GM21423 (cell line): ENCODE results near the gene SEC23A.

Source experiments
- ATAC-seq: cut with Tn5 transposase; IDR thresholded peaks from one replicate; pipeline ENCODE4 v1.9.1; 2021; ENCODE audit warnings: mild to moderate bottlenecking, moderate library complexity; ENCODE audit not compliant: unreplicated experiment

The SEC23A gene

GRCh38 chr14:38994731-38995130, 108.3 kb downstream of the SEC23A start:
- no peak for ATAC-seq

- no peak for ATAC-seq
Measured at GRCh38 chr14:38993981-38994380, 109.1 kb downstream of the SEC23A start.

GRCh38 chr14:38992067-38992844, 110.8 kb downstream of the SEC23A start:
- ATAC-seq: no peak

GRCh38 chr14:38991299-38991698, 111.7 kb downstream of the SEC23A start:
- no peak for ATAC-seq

GRCh38 chr14:38989922-38990546, 113.0 kb downstream of the SEC23A start:
- ATAC-seq: peak; percentile 95

- no peak for ATAC-seq
Measured at GRCh38 chr14:38987781-38988180, 115.3 kb downstream of the SEC23A start.

DNA sequence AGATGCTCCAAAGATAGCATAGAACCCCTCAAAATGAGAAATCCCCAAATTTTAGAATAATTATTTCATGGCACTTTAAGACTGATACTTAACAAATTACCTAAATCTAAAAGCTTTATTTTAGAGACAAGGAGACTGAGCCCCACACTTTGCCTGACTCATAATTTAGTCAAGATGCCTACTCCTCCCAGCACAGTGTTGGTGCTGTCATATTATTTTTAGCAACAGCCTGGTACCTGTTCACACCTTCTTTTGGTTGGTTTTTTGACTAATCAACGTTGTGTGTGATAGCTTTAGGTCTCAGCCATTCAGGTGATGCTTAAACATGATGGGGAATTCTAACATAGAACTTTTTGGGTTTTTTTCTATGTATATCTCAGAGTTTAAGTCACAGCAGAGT, 120.2 kb downstream of the SEC23A start:
- ATAC-seq: no peak

DNA sequence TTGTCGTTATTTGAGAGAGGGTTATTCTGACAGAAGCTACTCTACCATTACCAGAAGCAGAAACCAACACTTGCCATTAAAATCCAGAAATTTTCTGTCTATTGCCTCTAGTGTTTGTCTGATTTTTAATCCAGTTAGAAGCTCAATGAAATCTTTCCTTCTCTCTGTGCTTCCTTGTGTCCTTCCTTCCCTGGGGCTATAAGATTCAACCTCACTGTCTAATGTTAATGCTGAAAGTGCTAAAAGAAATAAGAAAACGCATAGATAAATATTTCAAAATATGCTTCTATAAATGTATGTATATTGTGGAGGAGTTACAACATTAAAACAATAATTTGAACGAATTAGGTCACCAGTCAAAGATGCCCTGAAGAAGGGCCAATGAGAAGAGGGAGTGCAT, 120.8 kb downstream of the SEC23A start:
- no peak for ATAC-seq
